ENCODE results near the gene SH3BGRL2.

DNA sequence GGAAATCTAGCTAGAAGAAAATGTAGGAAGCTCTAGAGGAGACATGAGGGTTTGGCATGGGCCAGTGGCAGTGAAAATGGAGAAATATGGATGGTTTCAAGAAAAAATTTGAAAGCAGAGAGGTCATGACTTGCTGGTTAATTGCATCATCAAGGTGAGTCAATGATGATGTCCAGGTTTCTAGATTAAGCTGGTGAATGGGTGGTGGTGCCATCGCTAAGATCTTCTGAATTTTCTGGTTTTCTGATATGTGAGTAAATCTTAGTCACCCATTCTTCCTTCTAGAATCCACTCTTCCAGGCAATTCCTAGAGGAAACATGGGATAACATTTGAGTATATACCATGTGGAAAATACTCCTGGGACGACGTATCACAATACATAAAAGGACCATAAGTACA lies 25.0 kb downstream of the SH3BGRL2 start:
- TF ChIP-seq POLR2A (IDR thresholded peaks at IDR 0.05) (no peak), POLR2AphosphoS5 (IDR thresholded peaks at IDR 0.05) (no peak)
- TF ChIP-seq, protein P1, sequence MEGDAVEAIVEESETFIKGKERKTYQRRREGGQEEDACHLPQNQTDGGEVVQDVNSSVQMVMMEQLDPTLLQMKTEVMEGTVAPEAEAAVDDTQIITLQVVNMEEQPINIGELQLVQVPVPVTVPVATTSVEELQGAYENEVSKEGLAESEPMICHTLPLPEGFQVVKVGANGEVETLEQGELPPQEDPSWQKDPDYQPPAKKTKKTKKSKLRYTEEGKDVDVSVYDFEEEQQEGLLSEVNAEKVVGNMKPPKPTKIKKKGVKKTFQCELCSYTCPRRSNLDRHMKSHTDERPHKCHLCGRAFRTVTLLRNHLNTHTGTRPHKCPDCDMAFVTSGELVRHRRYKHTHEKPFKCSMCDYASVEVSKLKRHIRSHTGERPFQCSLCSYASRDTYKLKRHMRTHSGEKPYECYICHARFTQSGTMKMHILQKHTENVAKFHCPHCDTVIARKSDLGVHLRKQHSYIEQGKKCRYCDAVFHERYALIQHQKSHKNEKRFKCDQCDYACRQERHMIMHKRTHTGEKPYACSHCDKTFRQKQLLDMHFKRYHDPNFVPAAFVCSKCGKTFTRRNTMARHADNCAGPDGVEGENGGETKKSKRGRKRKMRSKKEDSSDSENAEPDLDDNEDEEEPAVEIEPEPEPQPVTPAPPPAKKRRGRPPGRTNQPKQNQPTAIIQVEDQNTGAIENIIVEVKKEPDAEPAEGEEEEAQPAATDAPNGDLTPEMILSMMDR (IDR thresholded peaks at IDR 0.05), result no peak

Measured in gastroesophageal sphincter (tissue), 3 donors.